DND-41 (cell line): Measurements from ENCODE around the gene TEX22.

ENCODE experiments used
- EZH2 ChIP-seq: IDR thresholded peaks from 3 replicates; pipeline ENCODE4 v1.6.1; 2012; ENCODE audit warnings: borderline replicate concordance, low read depth, mild to moderate bottlenecking, moderate library complexity, low read length, inconsistent platforms; ENCODE audit not compliant: severe bottlenecking
- TF ChIP-seq, protein P1 (sequence below): IDR thresholded peaks from 2 replicates; pipeline ENCODE4 v1.5.1; 2012; ENCODE audit warnings: borderline replicate concordance, low read length, moderate library complexity, mild to moderate bottlenecking; ENCODE audit not compliant: poor library complexity, severe bottlenecking; ENCODE audit errors: extremely low read depth

DNA sequence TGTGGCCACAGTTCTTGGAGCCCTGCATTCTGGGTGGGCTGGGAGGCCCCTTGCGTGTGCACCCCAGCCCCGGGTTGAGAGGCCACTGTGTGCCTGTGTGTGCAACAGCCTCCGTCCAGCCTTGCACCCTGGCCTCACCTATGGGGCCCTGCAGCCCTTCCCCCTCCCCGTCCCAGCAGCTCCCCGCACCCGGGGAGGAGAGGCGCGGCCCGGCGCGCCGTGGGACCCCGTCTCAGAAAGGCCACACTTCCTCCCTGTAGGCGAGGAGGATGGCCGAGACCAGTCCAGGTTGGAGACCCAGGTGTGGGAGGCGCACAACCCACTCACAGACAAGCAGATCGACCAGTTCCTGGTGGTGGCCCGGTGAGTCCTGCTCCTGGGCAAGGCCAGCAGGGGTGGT, 59.7 kb downstream of the TEX22 start:
- no peak for TF ChIP-seq EZH2
- TF ChIP-seq, protein P1, sequence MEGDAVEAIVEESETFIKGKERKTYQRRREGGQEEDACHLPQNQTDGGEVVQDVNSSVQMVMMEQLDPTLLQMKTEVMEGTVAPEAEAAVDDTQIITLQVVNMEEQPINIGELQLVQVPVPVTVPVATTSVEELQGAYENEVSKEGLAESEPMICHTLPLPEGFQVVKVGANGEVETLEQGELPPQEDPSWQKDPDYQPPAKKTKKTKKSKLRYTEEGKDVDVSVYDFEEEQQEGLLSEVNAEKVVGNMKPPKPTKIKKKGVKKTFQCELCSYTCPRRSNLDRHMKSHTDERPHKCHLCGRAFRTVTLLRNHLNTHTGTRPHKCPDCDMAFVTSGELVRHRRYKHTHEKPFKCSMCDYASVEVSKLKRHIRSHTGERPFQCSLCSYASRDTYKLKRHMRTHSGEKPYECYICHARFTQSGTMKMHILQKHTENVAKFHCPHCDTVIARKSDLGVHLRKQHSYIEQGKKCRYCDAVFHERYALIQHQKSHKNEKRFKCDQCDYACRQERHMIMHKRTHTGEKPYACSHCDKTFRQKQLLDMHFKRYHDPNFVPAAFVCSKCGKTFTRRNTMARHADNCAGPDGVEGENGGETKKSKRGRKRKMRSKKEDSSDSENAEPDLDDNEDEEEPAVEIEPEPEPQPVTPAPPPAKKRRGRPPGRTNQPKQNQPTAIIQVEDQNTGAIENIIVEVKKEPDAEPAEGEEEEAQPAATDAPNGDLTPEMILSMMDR, result no peak
